Right lobe of liver (tissue), 6 donors: ENCODE data around the gene DLG2. TPM values are rescaled to one million over a fixed set of nuclear protein-coding genes. Genes with fewer than 3 reads are reported as not detected.

ENCODE experiments used
- ATAC-seq, 4 donors: fragments of 200-7000 bp; cut with Tn5 transposase; one replicate each; pipeline ENCODE4 v1.9.1; 2020; ENCODE audit warnings: mild to moderate bottlenecking in 4 of 4, moderate library complexity in 4 of 4
- DNase-seq, 3 donors: peaks; one replicate each; pipeline ENCODE4 v3.0.0-alpha.2; 2020
- H3K27ac ChIP-seq, 3 donors: fragments of 200-600 bp; one replicate each; pipeline ENCODE4 v1.8.0; 2022
- H3K27me3 ChIP-seq, 2 donors: fragments of 200-600 bp; one replicate each; pipeline ENCODE4 v1.8.0; 2022
- H3K36me3 ChIP-seq, 4 donors: fragments of 200-600 bp; sonication (generic) in 1 of 4; one replicate each; pipeline versions ENCODE4 v1.5.1 to v1.8.0; 2017 to 2022; ENCODE audit warnings: control low read depth in 1 of 4
- H3K4me1 ChIP-seq, 4 donors: fragments of 200-600 bp; sonication (generic) in 1 of 4; one replicate each; pipeline versions ENCODE4 v1.5.1 to v1.8.0; 2017 to 2022; ENCODE audit warnings: control low read depth in 1 of 4
- H3K4me3 ChIP-seq, 3 donors: fragments of 200-600 bp; one replicate each; pipeline ENCODE4 v1.8.0; 2022
- H3K9me3 ChIP-seq, 4 donors: fragments of 200-600 bp; sonication (generic) in 1 of 4; one replicate each; pipeline versions ENCODE4 v1.5.1 to v1.8.0; 2017 to 2022; ENCODE audit warnings: control low read depth in 1 of 4
- POLR2A ChIP-seq: fragments of 450-650 bp; IDR thresholded peaks from one replicate; pipeline ENCODE4 v1.6.1; 2017; ENCODE audit warnings: antibody characterized with exemption, mild to moderate bottlenecking
- WGBS: methylation state at CpG from one replicate; pipeline ENCODE4 v1.1.6; 2018; ENCODE audit warnings: low coverage, low lambda C conversion rate; ENCODE audit not compliant: insufficient coverage; ENCODE audit errors: missing lambda C conversion rate; 5-methylcytosine and 5-hydroxymethylcytosine counted together
- intact Hi-C, 2 donors: fragments of 100-400 bp; cut with DNase I; formaldehyde crosslinking; loops; one replicate each; pipeline versions ENCODE4 v1.11.2 to v1.14.1; 2022
- total RNA-seq, 6 experiments: library from RNA; depleted of rRNA in 2 of 6; stranded (reverse); fragments of >200 nt in 2 of 6; fragmentation: NEBNext Ultra II Directional in 3 of 6; extraction: Animal tissue kit (Norgen Biotek cat#: 25700) in 3 of 6; gene quantifications; one replicate each; pipeline versions ENCODE4 v1.1.0 to v1.2.4, GENCODE V29; 2016 to 2023
- TF ChIP-seq, protein P1 (sequence below), 4 donors: fragments of 200-600 bp in 3 of 4; fragments of 450-650 bp in 1 of 4; IDR thresholded peaks; one replicate each; pipeline versions ENCODE4 v1.5.1 to v1.8.0; 2016 to 2022; ENCODE audit warnings: antibody characterized with exemption in 4 of 4, mild to moderate bottlenecking in 2 of 4
- donor health status: DM: no; HTN: yes; CAD: no.
- donor health status: DM: no; HTN: no; CAD: no.
- donor health status: DM: no; HTN: no; CAD: no.
- donor health status: DM: no; HTN: yes; CAD: no.
- donor health status: DM: no; HTN: yes; CAD: no.

Gene DLG2
- total RNA-seq, 6 experiments from 2014 or later: 1.2 to 6.4 (median 2.5) TPM

DNA sequence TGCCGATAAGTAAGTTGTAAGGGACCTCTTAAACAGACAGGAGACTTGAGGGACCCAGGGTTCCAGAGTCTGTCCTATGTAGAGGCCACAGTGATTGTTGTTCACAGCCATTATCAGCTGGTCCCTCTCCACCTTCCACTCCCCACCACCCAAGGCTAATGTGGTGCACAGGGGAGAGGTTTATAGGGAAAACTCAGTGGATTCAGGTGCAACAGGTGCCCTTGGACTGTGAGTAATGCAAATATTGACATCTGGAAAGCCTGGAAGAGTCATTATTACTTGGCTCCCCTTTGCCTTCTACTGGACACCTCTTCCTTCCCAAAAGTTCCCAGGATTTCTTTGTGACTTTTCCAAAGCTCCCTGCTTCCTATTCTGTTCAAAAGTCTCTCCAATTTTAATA, 1899.9 kb downstream of the DLG2 start:
- no peaks in the 10 kb centered on the region for H3K27me3 ChIP-seq
- H3K9me3 ChIP-seq: no peaks in the 10 kb centered on the region
- no peaks in the 10 kb centered on the region for H3K4me1 ChIP-seq
- WGBS: 100% methylated on average over 1 of the region's 1 CpG
- no peak overlapping the region for H3K27ac ChIP-seq
- intact Hi-C loops: loop anchor here in 1 of 2 donors (10.0 kb wide), 1 partner anchor 432 kb away; no protein-coding TSS in a partner anchor
- ATAC-seq (no peak), DNase-seq (no peak)
- TF ChIP-seq, protein P1, sequence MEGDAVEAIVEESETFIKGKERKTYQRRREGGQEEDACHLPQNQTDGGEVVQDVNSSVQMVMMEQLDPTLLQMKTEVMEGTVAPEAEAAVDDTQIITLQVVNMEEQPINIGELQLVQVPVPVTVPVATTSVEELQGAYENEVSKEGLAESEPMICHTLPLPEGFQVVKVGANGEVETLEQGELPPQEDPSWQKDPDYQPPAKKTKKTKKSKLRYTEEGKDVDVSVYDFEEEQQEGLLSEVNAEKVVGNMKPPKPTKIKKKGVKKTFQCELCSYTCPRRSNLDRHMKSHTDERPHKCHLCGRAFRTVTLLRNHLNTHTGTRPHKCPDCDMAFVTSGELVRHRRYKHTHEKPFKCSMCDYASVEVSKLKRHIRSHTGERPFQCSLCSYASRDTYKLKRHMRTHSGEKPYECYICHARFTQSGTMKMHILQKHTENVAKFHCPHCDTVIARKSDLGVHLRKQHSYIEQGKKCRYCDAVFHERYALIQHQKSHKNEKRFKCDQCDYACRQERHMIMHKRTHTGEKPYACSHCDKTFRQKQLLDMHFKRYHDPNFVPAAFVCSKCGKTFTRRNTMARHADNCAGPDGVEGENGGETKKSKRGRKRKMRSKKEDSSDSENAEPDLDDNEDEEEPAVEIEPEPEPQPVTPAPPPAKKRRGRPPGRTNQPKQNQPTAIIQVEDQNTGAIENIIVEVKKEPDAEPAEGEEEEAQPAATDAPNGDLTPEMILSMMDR (IDR thresholded peaks at IDR 0.05): no peak
- TF ChIP-seq POLR2A: no peak
- no peak overlapping the region for H3K4me3 ChIP-seq
- no peaks in the 10 kb centered on the region for H3K36me3 ChIP-seq

DNA sequence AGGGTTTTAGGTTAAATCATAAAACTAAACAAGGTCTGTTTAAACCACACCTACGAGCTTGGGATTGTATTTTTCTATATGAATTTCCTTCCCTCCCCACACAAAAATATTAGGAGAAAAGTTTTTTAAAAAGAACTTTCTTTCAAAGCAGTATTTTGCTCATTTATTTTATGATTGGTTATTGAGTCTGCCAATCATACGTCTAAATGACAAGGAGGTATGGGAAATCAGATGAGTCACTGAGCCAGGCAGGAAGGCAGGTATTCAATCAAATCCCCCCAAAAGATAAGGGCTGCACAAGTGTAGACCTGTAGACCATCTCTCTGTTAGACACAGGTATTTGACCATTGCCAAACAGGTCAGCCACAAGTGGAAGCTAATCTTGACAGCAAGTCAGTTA, 1900.8 kb downstream of the DLG2 start:
- ATAC-seq: no peak
- 65% methylated on average over 2 of the region's 2 CpGs for WGBS
- intact Hi-C loops: loop anchor here in 1 of 2 donors (10.0 kb wide), 1 partner anchor 432 kb away; no protein-coding TSS in a partner anchor

DNA sequence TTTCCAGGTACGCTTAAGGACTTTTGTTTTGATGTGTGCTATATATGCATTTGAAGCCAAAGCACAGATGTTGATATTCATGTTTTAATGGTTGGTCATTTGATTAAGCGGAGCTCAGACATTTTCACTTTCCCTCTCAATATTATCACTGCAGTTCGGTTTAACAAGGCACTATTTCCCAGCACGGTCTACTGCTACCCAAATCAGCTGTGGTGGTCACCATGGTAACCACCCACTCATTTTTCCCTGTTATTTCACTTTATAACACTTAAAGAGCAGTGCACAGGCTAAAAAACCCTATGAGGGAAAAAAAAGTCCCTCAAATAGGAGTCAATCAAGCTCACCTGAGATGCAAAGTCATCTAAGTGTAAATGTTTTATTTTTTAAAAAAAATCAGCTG, 1901.4 kb downstream of the DLG2 start:
- no peaks in the 10 kb centered on the region for H3K36me3 ChIP-seq
- no peaks in the 10 kb centered on the region for H3K4me1 ChIP-seq
- no peak for ATAC-seq
- 60% methylated on average over 4 of the region's 4 CpGs for WGBS
- H3K9me3 ChIP-seq: no peaks in the 10 kb centered on the region
- H3K4me3 ChIP-seq: no peak overlapping the region
- intact Hi-C loops: loop anchor here in 1 of 2 donors (10.0 kb wide), 1 partner anchor 431 kb away; no protein-coding TSS in a partner anchor
- no peak overlapping the region for H3K27ac ChIP-seq
- no peak for DNase-seq
- H3K27me3 ChIP-seq: no peaks in the 10 kb centered on the region
- TF ChIP-seq, protein P1 (IDR thresholded peaks at IDR 0.05): no peak
- no peak for TF ChIP-seq POLR2A

More for the DNA sequence above, 1900.8 kb downstream of the DLG2 start:
- Histone ChIP-seq H3K4me3 (no peak overlapping the region), H3K27me3 (no peaks in the 10 kb centered on the region), H3K27ac (no peak overlapping the region), H3K9me3 (no peaks in the 10 kb centered on the region), H3K4me1 (no peaks in the 10 kb centered on the region), H3K36me3 (no peaks in the 10 kb centered on the region)
- DNase-seq: no peak
- no peak for TF ChIP-seq POLR2A
- TF ChIP-seq, protein P1 (IDR thresholded peaks at IDR 0.05): no peak

DNA sequence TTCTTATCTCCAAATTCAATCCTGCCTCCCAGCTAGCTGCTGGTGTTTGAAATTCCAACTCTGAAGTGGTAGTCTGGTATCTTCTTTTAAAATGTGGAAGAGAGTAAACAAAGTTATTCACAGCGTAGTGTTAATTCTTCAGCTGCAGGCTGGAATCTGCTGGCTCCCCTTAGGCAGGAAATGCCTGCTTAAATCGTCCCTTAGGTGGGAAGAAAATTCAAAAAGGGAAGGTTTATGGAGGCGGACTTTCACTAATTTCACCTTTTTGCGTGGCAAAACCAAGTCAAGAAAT, 1901.9 kb downstream of the DLG2 start:
- H3K36me3 ChIP-seq: no peaks in the 10 kb centered on the region
- 31% methylated on average over 4 of the region's 4 CpGs for WGBS
- no peak for TF ChIP-seq POLR2A
- TF ChIP-seq, protein P1 (IDR thresholded peaks at IDR 0.05): no peak
- H3K27ac ChIP-seq: no peak overlapping the region
- no peaks in the 10 kb centered on the region for H3K4me1 ChIP-seq
- no peaks in the 10 kb centered on the region for H3K9me3 ChIP-seq
- H3K4me3 ChIP-seq: no peak overlapping the region
- ATAC-seq: no peak
- DNase-seq: no peak
- H3K27me3 ChIP-seq: no peaks in the 10 kb centered on the region
- intact Hi-C loops: loop anchor here in 1 of 2 donors (10.0 kb wide), 1 partner anchor 430 kb away; no protein-coding TSS in a partner anchor

DNA sequence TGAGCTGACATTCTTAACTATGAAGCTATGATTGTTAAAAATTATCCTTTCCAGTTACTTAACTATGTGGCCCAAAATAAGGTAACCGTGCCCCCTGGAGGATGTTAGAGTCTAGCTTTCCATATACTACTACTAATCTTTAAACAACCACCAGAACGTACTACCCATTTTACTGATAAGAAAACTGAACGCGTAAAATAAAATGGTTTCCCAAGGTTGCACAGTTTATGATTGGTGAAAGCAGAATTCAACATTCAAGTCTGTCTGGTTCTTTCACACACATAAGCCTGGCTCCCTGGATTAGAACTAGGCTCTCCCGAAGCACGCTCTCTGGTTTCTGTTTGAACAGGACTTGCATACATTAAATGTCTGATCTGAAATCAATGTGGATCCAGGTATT, 1903.1 kb downstream of the DLG2 start:
- intact Hi-C loops: loop anchor here in 1 of 2 donors (10.0 kb wide), 1 partner anchor 429 kb away; no protein-coding TSS in a partner anchor
- DNase-seq (peak in 1 of 3 donors; percentile 50), ATAC-seq (peak; percentile 85 to 90 (median 86))
- 2% methylated on average over 6 of the region's 6 CpGs for WGBS
- no peaks in the 10 kb centered on the region for H3K4me1 ChIP-seq
- H3K9me3 ChIP-seq: no peaks in the 10 kb centered on the region
- H3K27ac ChIP-seq: peak overlapping the region in 1 of 3 donors; percentile 66
- no peaks in the 10 kb centered on the region for H3K27me3 ChIP-seq
- TF ChIP-seq, protein P1 (IDR thresholded peaks at IDR 0.05): peak; percentile 50 to 62 (median 58)
- TF ChIP-seq POLR2A: no peak
- H3K4me3 ChIP-seq: peak overlapping the region; percentile 26 to 60 (median 42)
- no peaks in the 10 kb centered on the region for H3K36me3 ChIP-seq
